HepG2 (cell line): ENCODE measurements around the gene MUC4. TPM values are rescaled to one million over a fixed set of nuclear protein-coding genes. Genes with fewer than 3 reads are reported as not detected.

Source experiments
- ATAC-seq: fragments of 200-7000 bp; cut with Tn5 transposase; 3 replicates; pipeline ENCODE4 v1.9.1; 2020; ENCODE audit warnings: mild to moderate bottlenecking, moderate library complexity
- BruUV-seq: library from RNA; stranded (reverse); fragments of 400-500 nt; replicated peaks from 2 replicates; lab custom pipeline; 2021; lab: Mats Ljungman, UMichigan
- CTCF ChIA-PET: fragments of 300-600 bp; formaldehyde crosslinking; extraction: SDS; loops from one replicate; lab custom pipeline; 2021; ENCODE audit warnings: low total read pairs, inconsistent platforms, low intra/inter-chr PET ratio; lab: Yijun Ruan, JAX
- POLR2A ChIA-PET: fragments of 350-600 bp; sonication (Branson Sonifier 250); formaldehyde crosslinking; loops from one replicate; lab custom pipeline; 2020; ENCODE audit warnings: antibody characterized with exemption, inconsistent platforms; lab: Yijun Ruan, JAX
- DNase-seq: peaks from one replicate; pipeline ENCODE4 v3.0.0-alpha.2; 2015; ENCODE audit warnings: low spot score
- FAIRE-seq: peaks from 3 replicates; lab custom pipeline; 2011; peaks lifted over from hg19 to GRCh38; lab: Jason Lieb, UNC
- H2AFZ ChIP-seq: one replicate; pipeline ENCODE4 v1.6.1; 2011; ENCODE audit warnings: low read length, inconsistent platforms
- H3K27ac ChIP-seq: fragments of 300-600 bp; 3 replicates; pipeline ENCODE4 v1.8.0; 2011; ENCODE audit warnings: mixed run types, mild to moderate bottlenecking, mixed read lengths, low read length, inconsistent platforms; ENCODE audit not compliant: insufficient read depth; ENCODE audit errors: extremely low read length
- H3K27me3 ChIP-seq, 2 experiments: fragments of 200-600 bp in 1 of 2; 2 replicates in 1 of 2; 3 replicates in 1 of 2; pipeline versions ENCODE4 v1.6.0 to v1.8.0; 2011; ENCODE audit warnings: low read length in 2 of 2, mild to moderate bottlenecking in 2 of 2, moderate library complexity in 2 of 2, inconsistent platforms in 1 of 2; ENCODE audit not compliant: insufficient read depth in 2 of 2, control insufficient read depth in 1 of 2
- H3K36me3 ChIP-seq, 2 experiments: fragments of 200-600 bp in 1 of 2; replicated peaks in 1 of 2; 2 replicates in 1 of 2; 3 replicates in 1 of 2; pipeline versions ENCODE4 v1.5.1 to v1.8.0; 2011; ENCODE audit warnings: low read length in 2 of 2, inconsistent platforms in 1 of 2; ENCODE audit not compliant: insufficient read depth in 2 of 2, control insufficient read depth in 1 of 2
- H3K4me1 ChIP-seq: 2 replicates; pipeline ENCODE4 v1.5.1; 2012; ENCODE audit warnings: low read length, inconsistent platforms; ENCODE audit not compliant: insufficient read depth
- H3K4me2 ChIP-seq: 2 replicates; pipeline ENCODE4 v1.6.0; 2011; ENCODE audit warnings: low read depth, low read length, inconsistent platforms
- H3K4me3 ChIP-seq, 3 experiments: fragments of 200-600 bp in 1 of 3; sonication (generic), shearing (Covaris generic) in 1 of 3; replicated peaks in 1 of 3; 2 replicates each; pipeline ENCODE4 v1.5.1; 2011 to 2016; ENCODE audit warnings: low read length in 3 of 3, inconsistent platforms in 2 of 3, low read depth in 2 of 3, mild to moderate bottlenecking in 2 of 3, control low read depth in 1 of 3, mixed read lengths in 1 of 3; ENCODE audit not compliant: insufficient read depth in 1 of 3
- H3K79me2 ChIP-seq: one replicate; pipeline ENCODE4 v1.6.1; 2011; ENCODE audit warnings: low read length, inconsistent platforms; ENCODE audit not compliant: insufficient read depth
- H3K9ac ChIP-seq: 2 replicates; pipeline ENCODE4 v1.6.0; 2011; ENCODE audit warnings: mild to moderate bottlenecking, low read depth, low read length, inconsistent platforms; ENCODE audit not compliant: insufficient read depth
- H3K9me3 ChIP-seq: 2 replicates; pipeline ENCODE4 v1.5.1; 2012; ENCODE audit warnings: mild to moderate bottlenecking, low read length
- H4K20me1 ChIP-seq: 2 replicates; pipeline ENCODE4 v1.6.0; 2011; ENCODE audit warnings: inconsistent platforms, mild to moderate bottlenecking, low read length, moderate library complexity; ENCODE audit not compliant: insufficient read depth
- AKNA ChIP-seq: sonication (generic); formaldehyde crosslinking; IDR thresholded peaks from 2 replicates; pipeline ENCODE4 v1.4.0; 2020; ENCODE audit warnings: missing genetic modification reagents, borderline replicate concordance
- E2F2 ChIP-seq: sonication (generic); formaldehyde crosslinking; IDR thresholded peaks from 2 replicates; pipeline ENCODE4 v1.4.0; 2020; ENCODE audit warnings: missing genetic modification reagents, borderline replicate concordance
- GTF3A ChIP-seq: sonication (generic); formaldehyde crosslinking; conservative IDR thresholded peaks from 2 replicates; pipeline ENCODE4 v1.4.0; 2020; ENCODE audit warnings: mild to moderate bottlenecking, missing genetic modification reagents
- HCFC1 ChIP-seq: fragments of 150-350 bp; IDR thresholded peaks from 2 replicates; pipeline ENCODE4 v1.6.1; 2014; ENCODE audit warnings: low read depth, low read length
- TFDP2 ChIP-seq: sonication (generic); formaldehyde crosslinking; IDR thresholded peaks from 2 replicates; pipeline ENCODE4 v1.4.0; 2020; ENCODE audit warnings: missing genetic modification reagents
- ZNF33B ChIP-seq: sonication (generic); formaldehyde crosslinking; IDR thresholded peaks from 2 replicates; pipeline ENCODE4 v1.5.1; 2020; ENCODE audit warnings: mild to moderate bottlenecking, missing genetic modification reagents
- ZSCAN22 ChIP-seq: sonication (generic); formaldehyde crosslinking; IDR thresholded peaks from 2 replicates; pipeline ENCODE4 v1.4.0; 2020; ENCODE audit warnings: mild to moderate bottlenecking, missing genetic modification reagents
- WGBS: methylation state at CpG from one replicate; pipeline ENCODE4 v1.1.6; 2017; ENCODE audit warnings: low lambda C conversion rate; 5-methylcytosine and 5-hydroxymethylcytosine counted together
- in situ Hi-C: cut with HindIII; loops from 2 replicates; pipeline ENCODE4 v1.10.0; 2017; ENCODE audit warnings: low pct_unique_long_range_greater_than_20kb; ENCODE audit not compliant: extremely low pct_ligation_motif_present
- intact Hi-C: fragments of 100-400 bp; cut with micrococcal nuclease; formaldehyde crosslinking; loops from one replicate; pipeline ENCODE4 v1.10.0; 2022; ENCODE audit not compliant: unreplicated experiment
- polyA plus RNA-seq, 8 experiments: library from polyadenylated mRNA; depleted of rRNA in 3 of 8; stranded (reverse) in 7 of 8; unstranded in 1 of 8; fragments of >200 nt; fragmentation: Illumina TruSeq in 4 of 8; extraction: Trizol in 4 of 8; gene quantifications; 2 replicates each; pipeline versions ENCODE4 v1.2.1 to v1.2.3, GENCODE V29; 2011 to 2016; ENCODE audit warnings: low read depth in 4 of 8, missing spikeins in 1 of 8, mixed read lengths in 1 of 8; ENCODE audit not compliant: insufficient read depth in 1 of 8
- total RNA-seq, 5 experiments: library from RNA; depleted of rRNA; stranded (reverse); fragments of >200 nt; fragmentation: Illumina TruSeq; extraction: Trizol; gene quantifications; 2 replicates each; pipeline ENCODE4 v1.2.3, GENCODE V29; 2016; ENCODE audit warnings: low read depth in 1 of 5

The MUC4 gene
- total and polyA plus RNA-seq, 2 of the 13 experiments (the other 11 are each of a cell fraction or from before 2014, with no cell fraction given), result not detected

- no peak for TF ChIP-seq AKNA (CRISPR knock-in tag)
- no peak for TF ChIP-seq GTF3A
- no peak for TF ChIP-seq E2F2
- TF ChIP-seq ZNF33B (CRISPR knock-in tag), result no peak
- no peak for TF ChIP-seq ZSCAN22
These were observed 102.9 kb downstream of the MUC4 start (continued) for GRCh38 chr3:195708626-195709481.

- intact Hi-C loops (no loop called here), in situ Hi-C loops (no loop called here)
- Histone ChIP-seq H3K9me3 (no peaks in the 10 kb centered on the region), H3K27me3 (no peaks in the 10 kb centered on the region), H3K79me2 (no peaks in the 10 kb centered on the region), H3K4me3 (no peak overlapping the region), H3K4me2 (no peak overlapping the region), H3K27ac (no peak overlapping the region), H2AFZ (no peak overlapping the region), H4K20me1 (no peaks in the 10 kb centered on the region), H3K36me3 (no peaks in the 10 kb centered on the region), H3K4me1 (no peaks in the 10 kb centered on the region), H3K9ac (no peak overlapping the region)
- ATAC-seq (no peak; the same call in 2 of the 3 replicates), FAIRE-seq (no peak), DNase-seq (no peak)
- ChIA-PET POLR2A (no interaction called here), CTCF (no interaction called here)
- 77% methylated on average over 6 of the region's 6 CpGs for WGBS
- TF ChIP-seq TFDP2 (CRISPR knock-in tag), result no peak
- TF ChIP-seq HCFC1, result 0 out of 2 replicates have a peak, but pooled peaks have one; percentile 10
- BruUV-seq, result no TSS peak
These were observed 103.7 kb downstream of the MUC4 start for GRCh38 chr3:195708061-195708460.
